ENCODE measurements around the gene SELE. TPM values are rescaled to one million over a fixed set of nuclear protein-coding genes. Genes with fewer than 3 reads are reported as not detected.
"Not testable (repeated sequence)": the region's sequence is repeated elsewhere in the genome, so short reads cannot be mapped to it uniquely, and the experiment has no call there.

Gene SELE
- total and polyA plus RNA-seq, 2 donors from 2014 or later = 0.92 to 4.5 TPM

- TF ChIP-seq CTCF (IDR thresholded peaks at IDR 0.05; ENCODE audit: borderline replicate concordance, extremely low read depth, insufficient read depth) = no peak
- Histone ChIP-seq H3K27ac (ENCODE audit: low read depth in 2 of 2, low read length in 2 of 2) (no peak overlapping the region), H3K36me3 (ENCODE audit: control insufficient read depth in 2 of 3, insufficient read depth in 3 of 3, low read length in 3 of 3) (no peaks in the 10 kb centered on the region), H3K27me3 (ENCODE audit: control insufficient read depth, insufficient read depth, low read length) (no peaks in the 10 kb centered on the region), H3K4me1 (ENCODE audit: control insufficient read depth in 2 of 3, insufficient read depth in 2 of 3, low read depth in 1 of 3, low read length in 3 of 3) (no peaks in the 10 kb centered on the region), H3K9ac (ENCODE audit: low read length in 3 of 3) (no peak overlapping the region), H3K9me3 (ENCODE audit: control insufficient read depth in 2 of 3, insufficient read depth in 1 of 3, low read length in 3 of 3) (no peaks in the 10 kb centered on the region), H3K4me3 (ENCODE audit: low read length in 3 of 3) (no peak overlapping the region)
- no peak for FAIRE-seq
- DNase-seq = no peak
- intact Hi-C loops (cut with DNase I) = loop anchor here (10.0 kb wide), 1 partner anchor 86 kb away; no protein-coding TSS in a partner anchor
These were observed 43.4 kb downstream of the SELE start for GRCh38 chr1:169690489-169690888.

GRCh38 chr1:169689395-169689794, 44.5 kb downstream of the SELE start:
- H3K36me3 ChIP-seq (ENCODE audit: control insufficient read depth in 2 of 3, insufficient read depth in 3 of 3, low read length in 3 of 3) = no peaks in the 10 kb centered on the region
- H3K9me3 ChIP-seq (ENCODE audit: control insufficient read depth in 2 of 3, insufficient read depth in 1 of 3, low read length in 3 of 3) = no peaks in the 10 kb centered on the region
- H3K27ac ChIP-seq (ENCODE audit: low read depth in 2 of 2, low read length in 2 of 2) = no peak overlapping the region
- H3K4me1 ChIP-seq (ENCODE audit: control insufficient read depth in 2 of 3, insufficient read depth in 2 of 3, low read depth in 1 of 3, low read length in 3 of 3) = no peaks in the 10 kb centered on the region
- no peak for DNase-seq
- TF ChIP-seq CTCF (IDR thresholded peaks at IDR 0.05; ENCODE audit: borderline replicate concordance, extremely low read depth, insufficient read depth) = no peak
- no peaks in the 10 kb centered on the region for H3K27me3 ChIP-seq (ENCODE audit: control insufficient read depth, insufficient read depth, low read length)
- no peak overlapping the region for H3K4me3 ChIP-seq (ENCODE audit: low read length in 3 of 3)
- H3K9ac ChIP-seq (ENCODE audit: low read length in 3 of 3) = no peak overlapping the region
- no peak for FAIRE-seq
- intact Hi-C loops (cut with DNase I) = no loop called here

GRCh38 chr1:169688377-169688776, 45.5 kb downstream of the SELE start:
- H3K4me3 ChIP-seq (ENCODE audit: low read length in 3 of 3); H3K9me3 ChIP-seq (ENCODE audit: control insufficient read depth in 2 of 3, insufficient read depth in 1 of 3, low read length in 3 of 3); H3K9ac ChIP-seq (ENCODE audit: low read length in 3 of 3); intact Hi-C loops (cut with DNase I); FAIRE-seq; H3K36me3 ChIP-seq (ENCODE audit: control insufficient read depth in 2 of 3, insufficient read depth in 3 of 3, low read length in 3 of 3); H3K27me3 ChIP-seq (ENCODE audit: control insufficient read depth, insufficient read depth, low read length); DNase-seq; H3K27ac ChIP-seq (ENCODE audit: low read depth in 2 of 2, low read length in 2 of 2); H3K4me1 ChIP-seq (ENCODE audit: control insufficient read depth in 2 of 3, insufficient read depth in 2 of 3, low read depth in 1 of 3, low read length in 3 of 3): not testable (repeated sequence)

- FAIRE-seq (no peak), DNase-seq (no peak)
- no peak overlapping the region for H3K9ac ChIP-seq (ENCODE audit: low read length in 3 of 3)
- no peaks in the 10 kb centered on the region for H3K9me3 ChIP-seq (ENCODE audit: control insufficient read depth in 2 of 3, insufficient read depth in 1 of 3, low read length in 3 of 3)
- H3K4me1 ChIP-seq (ENCODE audit: control insufficient read depth in 2 of 3, insufficient read depth in 2 of 3, low read depth in 1 of 3, low read length in 3 of 3) = no peaks in the 10 kb centered on the region
- no peak overlapping the region for H3K27ac ChIP-seq (ENCODE audit: low read depth in 2 of 2, low read length in 2 of 2)
- no peak overlapping the region for H3K4me3 ChIP-seq (ENCODE audit: low read length in 3 of 3)
- no peaks in the 10 kb centered on the region for H3K27me3 ChIP-seq (ENCODE audit: control insufficient read depth, insufficient read depth, low read length)
- TF ChIP-seq CTCF (IDR thresholded peaks at IDR 0.05; ENCODE audit: borderline replicate concordance, extremely low read depth, insufficient read depth) = no peak
- intact Hi-C loops (cut with DNase I) = no loop called here
- H3K36me3 ChIP-seq (ENCODE audit: control insufficient read depth in 2 of 3, insufficient read depth in 3 of 3, low read length in 3 of 3) = no peaks in the 10 kb centered on the region
These were observed 50.2 kb downstream of the SELE start for GRCh38 chr1:169683661-169684060.

GRCh38 chr1:169683168-169683567, 50.7 kb downstream of the SELE start:
- H3K27me3 ChIP-seq (ENCODE audit: control insufficient read depth, insufficient read depth, low read length); H3K36me3 ChIP-seq (ENCODE audit: control insufficient read depth in 2 of 3, insufficient read depth in 3 of 3, low read length in 3 of 3); intact Hi-C loops (cut with DNase I); DNase-seq; H3K4me3 ChIP-seq (ENCODE audit: low read length in 3 of 3); H3K9me3 ChIP-seq (ENCODE audit: control insufficient read depth in 2 of 3, insufficient read depth in 1 of 3, low read length in 3 of 3); H3K9ac ChIP-seq (ENCODE audit: low read length in 3 of 3); H3K27ac ChIP-seq (ENCODE audit: low read depth in 2 of 2, low read length in 2 of 2); H3K4me1 ChIP-seq (ENCODE audit: control insufficient read depth in 2 of 3, insufficient read depth in 2 of 3, low read depth in 1 of 3, low read length in 3 of 3); FAIRE-seq: not testable (repeated sequence)

Data from kidney (tissue), 14 donors.